ENCODE measurements around the gene LMOD1. TPM values are rescaled to one million over a fixed set of nuclear protein-coding genes. Genes with fewer than 3 reads are reported as not detected.
"Not testable (repeated sequence)": the region's sequence is repeated elsewhere in the genome, so short reads cannot be mapped to it uniquely, and the experiment has no call there.

Gene LMOD1
- total RNA-seq, 1 donor from 2014 or later = 0.47 TPM

DNA sequence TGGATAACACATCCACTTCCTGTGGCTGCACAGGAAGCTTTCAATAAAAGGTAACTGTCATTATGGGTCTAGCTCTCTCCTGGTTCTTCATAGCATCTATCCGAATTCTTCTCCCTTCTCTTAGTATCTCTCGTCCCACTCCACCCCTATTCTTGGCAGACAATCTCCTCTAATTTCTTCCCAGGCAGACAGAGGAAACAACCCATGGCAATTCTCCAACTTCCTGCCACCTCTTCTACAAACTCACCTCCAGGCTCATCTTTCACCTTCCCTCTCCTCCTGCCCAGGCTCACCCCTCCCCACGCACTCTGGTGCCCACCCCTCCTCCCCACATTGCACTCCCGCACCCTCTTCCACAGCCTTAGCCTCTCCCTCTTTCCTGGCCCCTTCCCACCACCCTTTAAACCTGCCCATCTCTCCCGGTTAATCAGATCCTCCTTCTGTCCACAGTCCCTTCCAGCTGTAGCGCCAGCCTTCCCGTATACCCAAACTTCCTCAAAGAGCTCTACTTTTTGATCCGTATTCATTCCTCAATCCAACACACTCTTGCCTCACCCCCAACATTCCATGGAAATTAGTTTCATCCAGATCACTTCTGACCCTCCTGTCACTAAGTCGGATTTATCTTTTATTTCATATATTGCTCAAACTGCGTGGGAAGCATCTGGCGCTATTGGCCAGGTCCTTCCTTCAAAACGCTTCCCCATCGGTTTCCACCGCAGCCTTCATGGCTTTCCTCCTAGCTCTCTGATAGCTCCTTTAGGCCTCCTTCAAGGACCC, 31.7 kb downstream of the LMOD1 start:
- no peak for DNase-seq

DNA sequence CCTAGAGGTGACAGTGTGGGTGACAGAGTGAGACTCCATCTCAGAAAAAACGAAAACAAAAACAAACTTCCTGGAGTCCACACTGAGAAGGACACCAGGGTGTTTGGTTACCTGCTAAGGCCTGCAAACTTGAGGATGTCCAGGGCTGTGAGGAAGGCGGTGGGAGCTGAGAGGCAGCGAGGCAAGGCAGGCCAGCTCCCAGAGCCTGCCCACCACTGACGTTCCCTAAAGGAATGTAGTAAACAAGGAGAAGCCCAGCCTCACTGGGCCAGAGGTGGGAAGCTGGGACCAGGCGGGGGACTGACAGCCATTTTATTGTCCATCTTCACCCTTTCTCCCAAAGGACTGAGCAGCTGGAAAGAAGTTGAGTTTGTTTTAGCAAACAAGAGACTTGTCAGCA, 33.5 kb downstream of the LMOD1 start:
- no peak for DNase-seq

DNA sequence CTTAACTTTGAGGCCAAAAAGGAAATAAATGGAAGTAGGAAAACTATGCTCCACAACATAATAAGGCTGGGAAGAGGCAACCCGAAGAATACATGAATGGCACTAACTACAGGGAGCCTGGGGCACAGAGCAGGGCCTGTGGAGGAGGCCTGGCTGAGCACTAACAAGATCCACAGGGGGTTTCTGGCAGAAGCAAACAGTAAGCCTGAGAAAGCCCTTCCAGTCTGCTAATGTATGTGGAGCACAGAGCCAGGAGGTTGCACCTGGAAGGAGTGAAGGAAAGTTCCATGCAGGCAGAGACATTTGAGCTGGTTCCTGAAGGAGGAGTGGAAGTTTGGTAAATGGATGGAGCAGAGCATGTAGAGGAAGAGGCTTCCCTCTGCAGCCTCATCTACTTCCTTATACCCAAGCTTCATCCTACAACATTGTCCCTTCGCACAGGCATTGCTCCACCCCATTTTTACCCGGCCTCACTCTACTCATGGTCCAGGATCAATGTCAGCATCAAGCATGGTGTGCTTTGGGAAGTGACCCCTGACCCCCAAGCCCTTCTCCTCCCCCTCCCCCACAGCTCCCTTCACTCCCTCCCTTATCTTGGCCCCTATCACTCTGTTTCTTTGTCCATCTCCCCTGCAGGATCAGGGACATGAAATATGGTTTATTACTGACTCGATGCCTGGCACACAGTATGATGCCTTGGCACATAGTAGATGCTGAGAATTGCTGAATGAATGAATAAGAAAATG, 34.3 kb downstream of the LMOD1 start:
- no peak for DNase-seq

GRCh38 chr1:201907621-201908020, 38.7 kb downstream of the LMOD1 start:
- DNase-seq = no peak

DNA sequence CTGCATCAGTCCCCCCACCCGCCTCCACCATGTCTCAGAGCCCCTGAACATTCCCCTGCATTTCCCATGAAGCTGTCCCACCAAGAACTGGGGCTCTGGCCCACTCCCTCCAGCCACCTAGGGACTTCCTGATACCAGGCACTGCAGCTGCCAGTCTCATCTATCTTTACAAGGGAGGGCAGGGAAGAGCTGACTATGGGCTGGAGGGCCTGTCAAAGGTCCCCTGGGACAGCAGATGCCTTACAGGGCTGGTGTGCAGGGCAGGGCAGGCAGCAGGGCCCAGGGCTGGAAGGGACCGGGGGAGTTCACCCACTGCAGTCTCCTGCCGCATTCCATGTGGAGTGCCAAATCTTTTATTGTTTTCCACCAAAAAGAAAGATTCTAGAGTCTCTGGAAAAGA, 40.0 kb downstream of the LMOD1 start:
- DNase-seq = no peak

- DNase-seq = no peak
These were observed 41.0 kb downstream of the LMOD1 start for GRCh38 chr1:201905234-201905890.

- no peak for DNase-seq
These were observed 41.8 kb downstream of the LMOD1 start for GRCh38 chr1:201904579-201904978.

GRCh38 chr1:201903135-201903534, 43.2 kb downstream of the LMOD1 start:
- DNase-seq = no peak

- DNase-seq = no peak
These were observed 44.1 kb downstream of the LMOD1 start for GRCh38 chr1:201902198-201902597.

DNA sequence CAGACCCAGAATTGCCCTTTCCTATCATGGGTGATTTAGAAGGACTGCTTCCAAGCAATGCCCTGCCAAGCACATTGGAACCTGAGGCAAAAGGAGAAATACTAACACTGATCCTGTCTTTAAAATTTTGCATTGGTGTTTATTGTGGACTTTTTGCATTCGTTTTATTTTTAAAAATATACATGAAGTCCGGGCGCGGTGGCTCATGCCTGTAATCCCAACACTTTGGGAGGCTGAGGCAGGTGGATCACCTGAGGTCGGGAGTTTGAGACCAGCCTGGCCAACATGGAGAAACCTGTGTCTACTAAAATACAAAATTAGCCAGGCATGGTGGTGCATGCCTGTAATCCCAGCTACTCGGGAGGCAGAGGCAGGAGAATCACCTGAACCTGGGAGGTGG, 45.3 kb downstream of the LMOD1 start:
- not testable (repeated sequence) for DNase-seq

DNA sequence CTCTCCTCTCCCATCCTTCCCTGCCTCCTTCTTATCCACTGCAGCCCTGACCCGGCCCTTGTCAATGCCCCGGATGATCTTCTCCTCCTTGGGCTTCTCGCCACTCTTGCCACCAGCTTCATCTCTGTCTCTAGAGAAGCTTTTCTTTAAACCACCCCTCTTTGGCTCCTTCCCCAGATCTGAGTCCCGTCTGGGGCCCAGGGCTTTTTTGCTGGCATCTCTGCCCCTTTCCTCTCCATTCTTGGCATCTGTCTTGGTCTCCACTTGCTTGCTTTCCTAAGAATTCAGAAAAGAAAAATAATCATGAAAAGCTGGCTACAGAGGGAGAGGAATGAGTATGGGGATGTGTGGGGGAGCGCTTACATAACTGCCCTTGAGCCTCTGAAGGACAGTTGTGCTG, 45.9 kb downstream of the LMOD1 start:
- no peak for DNase-seq

DNA sequence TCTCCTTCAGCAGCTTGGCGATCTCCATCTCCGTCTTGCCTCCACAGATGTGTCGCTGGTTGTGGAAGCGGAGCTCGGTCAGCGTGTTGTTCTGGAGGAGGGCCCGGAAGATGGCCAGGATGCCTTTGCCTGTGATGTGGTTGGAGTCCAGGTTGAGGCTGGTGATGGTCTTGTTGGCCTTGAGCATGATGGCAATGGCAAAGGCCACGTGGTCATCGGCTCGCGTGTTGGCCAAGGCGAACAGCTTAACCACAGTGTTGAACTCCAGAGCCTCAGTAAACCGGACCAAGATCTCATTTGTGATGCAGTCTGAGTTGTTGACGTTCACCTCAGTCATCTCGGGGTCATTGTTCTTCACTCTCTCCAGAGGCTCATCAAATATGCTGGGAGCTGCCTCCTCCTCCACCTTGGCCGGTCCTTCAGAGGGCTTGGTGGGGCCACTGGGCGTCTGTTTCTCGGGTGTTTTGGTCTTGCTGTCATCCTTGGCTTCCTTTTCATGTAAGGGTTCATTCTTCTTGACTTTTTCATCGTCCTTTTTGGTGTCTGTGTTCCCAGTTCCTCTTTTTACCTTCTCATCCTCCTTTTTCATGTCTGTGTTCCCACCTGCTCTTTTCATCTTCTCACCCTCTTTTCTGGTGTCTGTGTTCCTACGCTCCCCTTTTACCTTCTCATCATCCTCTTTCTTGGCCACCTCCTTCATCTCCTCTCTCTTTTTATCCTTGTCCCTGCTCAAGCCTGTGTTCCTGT, 46.5 kb downstream of the LMOD1 start:
- DNase-seq = no peak

DNA sequence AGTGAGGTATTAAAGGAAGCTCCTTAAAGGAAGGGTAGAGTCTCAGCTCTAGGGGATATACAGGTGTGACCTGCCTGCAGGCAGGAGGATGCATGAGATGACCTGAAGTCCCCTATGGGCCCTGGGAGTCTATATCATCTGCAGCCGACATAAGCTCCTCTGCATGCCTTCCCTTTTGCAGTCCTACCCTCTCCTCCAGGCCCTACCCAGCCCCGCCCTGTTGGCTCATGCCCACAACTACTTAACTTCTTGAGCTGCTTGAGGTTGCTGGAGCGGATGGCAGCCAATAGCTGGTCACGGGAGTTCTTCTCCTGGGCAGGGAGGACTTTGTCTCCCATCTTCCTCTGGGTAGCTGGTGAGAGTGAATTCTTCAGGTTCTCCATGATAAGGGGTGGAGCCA, 47.4 kb downstream of the LMOD1 start:
- no peak for DNase-seq

DNA sequence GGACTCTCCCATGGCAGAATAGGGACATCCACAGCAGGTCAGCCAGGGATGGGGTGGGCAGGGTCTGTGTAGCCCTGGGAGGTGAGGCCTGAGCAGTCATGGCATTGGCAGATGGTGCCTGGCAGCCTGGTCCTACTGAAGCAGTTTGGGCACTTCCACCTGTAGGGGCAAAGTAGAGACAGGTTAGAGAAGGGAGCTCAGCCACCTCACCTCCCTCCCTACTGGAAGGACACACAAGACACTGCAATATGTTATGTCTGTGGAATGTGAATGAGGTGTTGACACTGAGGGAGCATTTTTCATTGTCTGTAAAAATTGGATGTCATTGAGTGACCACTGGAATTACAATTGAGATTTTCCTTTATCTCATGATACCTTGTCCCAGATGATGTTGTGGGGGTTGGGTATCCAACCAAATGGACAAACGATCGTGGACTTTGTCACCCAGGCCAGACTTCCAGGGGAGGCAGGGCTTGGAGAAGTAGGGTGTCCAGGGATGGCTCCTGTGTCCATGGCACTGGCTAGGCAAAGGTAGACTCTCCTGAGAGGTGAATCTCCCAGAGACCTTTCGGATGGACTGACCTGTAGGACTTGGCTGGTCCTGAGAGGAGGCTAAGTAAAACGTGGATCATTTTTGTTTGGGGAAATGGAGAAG, 48.0 kb downstream of the LMOD1 start:
- DNase-seq = no peak

GRCh38 chr1:201896951-201897391, 49.4 kb downstream of the LMOD1 start:
- DNase-seq = no peak

DNA sequence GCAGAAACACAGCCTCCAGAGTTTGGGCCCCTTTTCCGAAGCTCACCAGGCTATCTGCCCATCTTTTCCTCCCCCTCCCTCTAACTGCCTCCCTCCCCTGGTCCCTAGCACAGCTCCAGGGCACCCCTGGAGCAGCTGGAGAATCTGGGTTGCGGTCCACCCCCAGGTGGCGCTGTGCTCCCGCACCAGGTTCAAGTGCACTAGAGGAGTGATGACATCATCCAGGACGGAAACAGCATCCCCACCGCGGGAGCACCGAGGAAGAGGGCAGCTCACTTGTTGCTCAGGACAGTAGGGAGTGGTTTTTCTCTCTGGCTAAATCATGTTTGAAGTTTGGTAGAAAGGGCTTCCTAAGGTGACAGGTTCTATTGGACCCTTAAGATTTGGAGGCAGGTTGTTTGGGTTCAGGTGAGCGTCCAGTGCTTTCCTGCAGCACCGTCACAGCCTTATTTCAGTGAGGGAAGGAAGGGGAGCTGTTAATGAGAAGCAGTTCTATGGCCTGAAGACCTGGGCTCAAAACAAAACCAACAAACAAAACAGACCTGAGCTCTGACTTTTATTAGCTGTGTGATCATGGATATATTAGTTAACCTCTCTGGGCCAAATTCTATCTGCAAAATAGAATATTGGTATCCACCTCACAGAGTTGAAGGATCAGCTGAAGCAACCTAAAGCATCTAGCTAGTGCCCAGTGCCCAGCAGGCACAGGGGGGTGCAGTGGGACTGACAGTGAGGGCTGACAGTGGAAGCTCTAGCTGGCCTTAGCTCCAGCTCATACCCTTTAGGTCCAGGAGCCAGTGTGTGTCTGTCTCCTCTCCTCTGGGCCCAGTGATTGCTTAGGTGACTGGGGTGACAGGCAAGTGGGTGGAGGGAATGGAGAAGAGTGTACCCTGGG, 50.2 kb downstream of the LMOD1 start:
- DNase-seq = peak; percentile 74

DNA sequence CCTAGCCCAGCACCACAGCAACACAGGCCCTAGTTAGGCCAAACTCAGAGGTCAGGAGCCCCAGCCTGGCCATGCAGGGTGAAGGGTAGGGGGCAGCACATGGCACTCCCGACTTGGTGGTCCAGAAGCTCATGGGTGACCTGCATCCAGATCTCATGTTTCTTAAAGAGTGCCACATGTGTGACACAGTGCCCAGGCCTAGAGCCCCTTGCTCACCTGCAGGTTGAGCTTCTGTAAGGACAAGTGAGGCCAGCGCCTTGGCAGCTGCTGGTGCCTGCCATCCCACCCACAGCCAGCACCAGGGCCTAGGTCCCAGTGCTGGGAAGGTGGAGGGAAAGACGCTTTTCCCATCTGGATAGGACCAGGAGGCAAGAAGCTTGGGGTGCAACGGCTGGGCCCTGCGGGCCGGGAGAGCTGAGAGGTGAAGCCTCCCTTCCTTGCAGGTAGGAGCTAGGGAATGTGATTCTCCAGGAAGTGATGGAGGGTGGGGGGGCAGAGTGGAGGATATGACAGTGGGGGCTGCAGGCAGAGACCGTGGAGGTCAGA, 51.2 kb downstream of the LMOD1 start:
- no peak for DNase-seq

GRCh38 chr1:201894343-201895119, 51.8 kb downstream of the LMOD1 start:
- no peak for DNase-seq

GRCh38 chr1:201893431-201893830, 52.9 kb downstream of the LMOD1 start:
- no peak for DNase-seq

DNA sequence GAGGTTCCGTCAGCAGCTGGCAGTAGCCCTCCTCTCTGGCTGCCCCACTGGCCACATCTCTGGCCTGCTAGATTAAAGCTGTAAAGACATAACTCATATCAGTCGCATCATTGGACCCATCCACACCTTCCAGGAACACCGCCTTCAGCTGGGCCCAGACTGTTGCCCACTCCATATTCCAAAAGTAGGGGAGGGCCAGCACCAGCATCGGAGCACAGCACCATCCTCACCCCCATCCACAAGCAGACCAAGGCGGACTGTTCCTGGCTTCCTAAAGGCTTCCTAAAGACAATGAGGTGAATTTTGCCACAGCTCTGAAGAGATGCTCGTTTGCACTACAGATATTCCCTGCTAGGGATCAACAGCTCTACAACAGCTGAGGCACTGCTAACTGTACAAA, 54.1 kb downstream of the LMOD1 start:
- no peak for DNase-seq
